Measurements from ENCODE around the gene METTL18. TPM values are rescaled to one million over a fixed set of nuclear protein-coding genes. Genes with fewer than 3 reads are reported as not detected.

METTL18 gene
- total RNA-seq, 2 donors from 2014 or later, result 4.4 to 6.4 TPM

DNA sequence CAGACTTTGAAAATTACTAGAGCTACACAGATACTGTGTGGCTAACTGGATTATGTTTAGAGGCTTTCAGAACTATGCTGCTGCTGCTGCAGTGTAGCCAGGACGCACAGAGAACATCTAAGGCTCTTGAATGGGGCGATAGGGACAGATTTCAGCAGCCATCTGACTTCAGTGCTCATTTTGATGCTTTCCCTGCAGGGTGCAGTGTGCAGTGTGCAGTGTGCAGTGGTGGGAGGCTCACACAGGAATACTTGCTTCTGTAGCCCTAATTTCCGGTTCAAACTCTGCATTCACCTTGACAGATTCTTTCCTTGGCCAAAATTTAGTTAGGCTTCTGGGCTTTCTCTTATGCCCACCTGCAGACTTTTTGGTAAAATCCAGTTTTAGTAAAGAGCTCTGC is 7.7 kb downstream of the METTL18 start:
- Histone ChIP-seq H3K27ac (no peak overlapping the region), H3K36me3 (no peaks in the 10 kb centered on the region), H3K4me3 (no peak overlapping the region), H3K4me1 (no peaks in the 10 kb centered on the region), H3K9ac (ENCODE audit: low read depth in 2 of 2, low read length in 2 of 2) (no peak overlapping the region), H3K9me3 (no peaks in the 10 kb centered on the region), H3K27me3 (no peaks in the 10 kb centered on the region)
- intact Hi-C loops (cut with DNase I), result no loop called here
- DNase-seq, result no peak
- TF ChIP-seq CTCF (IDR thresholded peaks at IDR 0.05), result no peak

DNA sequence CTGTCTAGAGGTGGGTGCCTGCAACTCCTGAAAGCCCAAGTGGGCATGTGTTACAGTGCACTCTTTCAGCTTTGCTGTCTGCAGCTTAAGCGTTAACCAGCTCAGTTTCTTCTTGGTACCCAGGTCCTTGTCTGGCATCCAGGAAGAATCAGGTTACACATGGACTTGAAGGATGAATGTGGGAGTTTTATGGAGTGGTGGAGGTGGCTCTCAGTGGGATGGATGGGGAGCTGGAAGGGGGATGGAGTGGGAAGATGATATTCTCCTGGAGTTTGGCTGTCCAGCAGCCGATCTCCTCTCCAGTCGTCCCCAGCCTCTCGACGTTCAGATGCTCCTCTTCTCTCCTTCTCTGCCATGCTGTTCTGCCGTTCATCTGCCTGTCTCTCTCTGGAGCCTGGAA is 9.4 kb downstream of the METTL18 start:
- DNase-seq, result no peak
- intact Hi-C loops (cut with DNase I), result no loop called here
- no peaks in the 10 kb centered on the region for H3K27me3 ChIP-seq
- no peaks in the 10 kb centered on the region for H3K36me3 ChIP-seq
- no peak for TF ChIP-seq CTCF (IDR thresholded peaks at IDR 0.05)
- H3K9ac ChIP-seq (ENCODE audit: low read depth in 2 of 2, low read length in 2 of 2), result no peak overlapping the region
- no peaks in the 10 kb centered on the region for H3K9me3 ChIP-seq
- H3K4me3 ChIP-seq, result no peak overlapping the region
- H3K27ac ChIP-seq, result no peak overlapping the region
- H3K4me1 ChIP-seq, result no peaks in the 10 kb centered on the region

DNA sequence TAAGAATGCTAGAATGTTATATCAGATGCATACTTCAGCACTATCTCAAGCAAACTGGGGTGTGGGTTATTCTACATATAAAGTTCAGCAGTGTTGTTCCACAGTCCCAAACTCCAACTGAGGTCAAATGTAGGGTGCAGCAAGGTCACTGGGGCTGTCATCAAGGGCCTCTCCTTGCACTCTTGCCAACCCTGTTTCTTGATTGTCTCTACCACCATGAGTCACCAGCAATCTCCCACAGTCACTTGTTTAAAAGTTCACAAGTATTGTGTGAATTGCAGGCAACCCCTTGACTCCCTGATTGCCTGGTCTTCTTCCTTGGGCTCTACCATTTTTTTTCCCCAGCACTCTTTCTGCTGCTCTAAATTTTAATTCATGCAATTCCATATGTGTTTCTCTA is 10.6 kb downstream of the METTL18 start:
- Histone ChIP-seq H3K27me3 (no peaks in the 10 kb centered on the region), H3K27ac (no peak overlapping the region)
- no peak for TF ChIP-seq CTCF (IDR thresholded peaks at IDR 0.05)

DNA sequence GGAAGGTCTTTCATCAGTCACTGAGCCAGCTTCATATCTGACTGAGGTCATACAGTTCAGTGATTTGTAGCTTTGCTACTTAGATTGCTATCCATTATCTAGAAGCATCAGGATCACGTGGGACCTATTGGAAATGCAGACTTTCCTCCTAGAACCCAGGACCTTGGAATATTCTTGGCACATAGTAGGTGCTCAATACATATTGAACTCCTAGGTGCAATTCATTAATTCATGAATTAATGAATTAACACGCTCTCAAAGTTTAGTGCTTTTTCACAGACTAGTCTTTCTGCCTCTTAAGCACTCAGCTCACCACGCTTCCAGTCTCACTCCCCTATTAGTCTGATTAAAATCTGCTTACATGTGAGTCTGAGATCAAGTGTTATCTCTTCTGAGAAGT is 12.1 kb downstream of the METTL18 start:
- no peak overlapping the region for H3K27ac ChIP-seq
- no peak for TF ChIP-seq CTCF (IDR thresholded peaks at IDR 0.05)
- H3K4me1 ChIP-seq, result no peaks in the 10 kb centered on the region
- no peak for DNase-seq
- intact Hi-C loops (cut with DNase I), result no loop called here
- no peaks in the 10 kb centered on the region for H3K36me3 ChIP-seq
- no peak overlapping the region for H3K4me3 ChIP-seq
- H3K9ac ChIP-seq (ENCODE audit: low read depth in 2 of 2, low read length in 2 of 2), result no peak overlapping the region
- H3K27me3 ChIP-seq, result no peaks in the 10 kb centered on the region
- H3K9me3 ChIP-seq, result no peaks in the 10 kb centered on the region

More for the DNA sequence above, 10.6 kb downstream of the METTL18 start:
- no peaks in the 10 kb centered on the region for H3K4me1 ChIP-seq
- no peak for DNase-seq
- no peak overlapping the region for H3K4me3 ChIP-seq
- no peaks in the 10 kb centered on the region for H3K36me3 ChIP-seq
- intact Hi-C loops (cut with DNase I), result no loop called here
- no peak overlapping the region for H3K9ac ChIP-seq (ENCODE audit: low read depth in 2 of 2, low read length in 2 of 2)
- no peaks in the 10 kb centered on the region for H3K9me3 ChIP-seq

- no peaks in the 10 kb centered on the region for H3K36me3 ChIP-seq
Measured at GRCh38 chr1:169779970-169780369, 14.7 kb downstream of the METTL18 start.

More at GRCh38 chr1:169779970-169780369, 14.7 kb downstream of the METTL18 start:
- no peak overlapping the region for H3K9ac ChIP-seq (ENCODE audit: low read depth in 2 of 2, low read length in 2 of 2)
- intact Hi-C loops (cut with DNase I), result no loop called here
- H3K27ac ChIP-seq, result no peak overlapping the region
- H3K27me3 ChIP-seq, result no peaks in the 10 kb centered on the region
- no peak for DNase-seq
- no peaks in the 10 kb centered on the region for H3K4me1 ChIP-seq
- H3K4me3 ChIP-seq, result no peak overlapping the region
- H3K9me3 ChIP-seq, result no peaks in the 10 kb centered on the region
- no peak for TF ChIP-seq CTCF (IDR thresholded peaks at IDR 0.05)
